Measurements from ENCODE around the gene LY9.

LY9 gene

GRCh38 chr1:160807247-160807646 is 11.3 kb downstream of the LY9 start:
- no peak overlapping the region for H3K4me3 ChIP-seq (ENCODE audit: low read depth, low read length)
- TF ChIP-seq, protein P1, sequence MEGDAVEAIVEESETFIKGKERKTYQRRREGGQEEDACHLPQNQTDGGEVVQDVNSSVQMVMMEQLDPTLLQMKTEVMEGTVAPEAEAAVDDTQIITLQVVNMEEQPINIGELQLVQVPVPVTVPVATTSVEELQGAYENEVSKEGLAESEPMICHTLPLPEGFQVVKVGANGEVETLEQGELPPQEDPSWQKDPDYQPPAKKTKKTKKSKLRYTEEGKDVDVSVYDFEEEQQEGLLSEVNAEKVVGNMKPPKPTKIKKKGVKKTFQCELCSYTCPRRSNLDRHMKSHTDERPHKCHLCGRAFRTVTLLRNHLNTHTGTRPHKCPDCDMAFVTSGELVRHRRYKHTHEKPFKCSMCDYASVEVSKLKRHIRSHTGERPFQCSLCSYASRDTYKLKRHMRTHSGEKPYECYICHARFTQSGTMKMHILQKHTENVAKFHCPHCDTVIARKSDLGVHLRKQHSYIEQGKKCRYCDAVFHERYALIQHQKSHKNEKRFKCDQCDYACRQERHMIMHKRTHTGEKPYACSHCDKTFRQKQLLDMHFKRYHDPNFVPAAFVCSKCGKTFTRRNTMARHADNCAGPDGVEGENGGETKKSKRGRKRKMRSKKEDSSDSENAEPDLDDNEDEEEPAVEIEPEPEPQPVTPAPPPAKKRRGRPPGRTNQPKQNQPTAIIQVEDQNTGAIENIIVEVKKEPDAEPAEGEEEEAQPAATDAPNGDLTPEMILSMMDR (IDR thresholded peaks at IDR 0.05; ENCODE audit: low read depth, low read length), result no peak
- in situ Hi-C loops (cut with HindIII; ENCODE audit: low sequenced_read_pairs), result no loop called here
- no peak for DNase-seq (ENCODE audit: low read depth, low spot score)

DNA sequence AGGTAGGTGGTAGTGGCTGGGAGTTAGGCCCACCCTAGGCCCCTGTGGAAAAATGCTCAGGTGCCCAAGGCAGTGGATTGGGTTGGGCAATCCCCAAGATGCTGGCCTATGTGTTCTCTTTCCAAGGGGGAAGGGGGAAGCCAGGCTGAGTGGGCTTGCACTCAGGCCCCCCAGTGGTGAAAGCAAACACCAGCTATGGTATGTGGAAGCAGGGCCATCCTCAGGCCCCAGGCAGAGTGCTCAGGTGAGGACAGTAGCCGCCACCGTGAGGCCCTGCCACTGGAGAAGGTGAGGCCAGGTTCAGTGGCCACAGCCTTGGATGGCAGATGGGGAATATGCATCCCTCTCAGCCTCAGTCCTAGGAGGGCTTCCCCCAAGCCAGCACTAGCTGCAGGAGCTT is 11.8 kb downstream of the LY9 start:
- DNase-seq (ENCODE audit: low read depth, low spot score), result no peak
- no peak overlapping the region for H3K4me3 ChIP-seq (ENCODE audit: low read depth, low read length)
- TF ChIP-seq, protein P1 (IDR thresholded peaks at IDR 0.05; ENCODE audit: low read depth, low read length), result no peak
- in situ Hi-C loops (cut with HindIII; ENCODE audit: low sequenced_read_pairs), result no loop called here

DNA sequence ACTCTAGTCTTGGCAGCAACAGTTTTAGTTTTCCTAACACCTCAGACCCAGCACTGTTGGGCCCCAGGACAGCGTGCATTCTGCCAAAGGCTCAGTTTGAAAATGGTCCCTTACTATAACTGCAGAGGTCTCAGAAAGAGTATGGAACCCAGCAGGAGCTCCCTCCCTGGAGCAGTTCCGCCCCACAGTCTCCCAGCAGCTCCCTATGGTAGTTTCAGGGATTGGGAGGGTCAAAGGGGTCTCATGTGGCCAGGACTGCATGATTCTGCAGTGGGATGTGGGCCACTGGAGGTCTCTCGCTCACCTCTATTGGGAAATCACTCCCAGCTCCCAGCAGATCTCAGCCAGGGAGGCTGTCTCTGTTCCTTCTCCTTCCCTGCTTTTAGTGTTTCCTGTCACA is 12.3 kb downstream of the LY9 start:
- in situ Hi-C loops (cut with HindIII; ENCODE audit: low sequenced_read_pairs), result no loop called here
- TF ChIP-seq, protein P1 (IDR thresholded peaks at IDR 0.05; ENCODE audit: low read depth, low read length), result no peak
- no peak for DNase-seq (ENCODE audit: low read depth, low spot score)
- no peak overlapping the region for H3K4me3 ChIP-seq (ENCODE audit: low read depth, low read length)

- in situ Hi-C loops (cut with HindIII; ENCODE audit: low sequenced_read_pairs), result no loop called here
- TF ChIP-seq, protein P1 (IDR thresholded peaks at IDR 0.05; ENCODE audit: low read depth, low read length), result no peak
- no peak overlapping the region for H3K4me3 ChIP-seq (ENCODE audit: low read depth, low read length)
- DNase-seq (ENCODE audit: low read depth, low spot score), result no peak
Measured at GRCh38 chr1:160810486-160810885, 14.5 kb downstream of the LY9 start.

GRCh38 chr1:160811147-160811546 is 15.2 kb downstream of the LY9 start:
- H3K4me3 ChIP-seq (ENCODE audit: low read depth, low read length), result no peak overlapping the region
- TF ChIP-seq, protein P1 (IDR thresholded peaks at IDR 0.05; ENCODE audit: low read depth, low read length), result no peak
- in situ Hi-C loops (cut with HindIII; ENCODE audit: low sequenced_read_pairs), result no loop called here
- DNase-seq (ENCODE audit: low read depth, low spot score), result no peak

- no peak overlapping the region for H3K4me3 ChIP-seq (ENCODE audit: low read depth, low read length)
- no peak for DNase-seq (ENCODE audit: low read depth, low spot score)
- in situ Hi-C loops (cut with HindIII; ENCODE audit: low sequenced_read_pairs), result no loop called here
- TF ChIP-seq, protein P1 (IDR thresholded peaks at IDR 0.05; ENCODE audit: low read depth, low read length), result no peak
Measured at GRCh38 chr1:160813215-160813614, 17.2 kb downstream of the LY9 start.

DNA sequence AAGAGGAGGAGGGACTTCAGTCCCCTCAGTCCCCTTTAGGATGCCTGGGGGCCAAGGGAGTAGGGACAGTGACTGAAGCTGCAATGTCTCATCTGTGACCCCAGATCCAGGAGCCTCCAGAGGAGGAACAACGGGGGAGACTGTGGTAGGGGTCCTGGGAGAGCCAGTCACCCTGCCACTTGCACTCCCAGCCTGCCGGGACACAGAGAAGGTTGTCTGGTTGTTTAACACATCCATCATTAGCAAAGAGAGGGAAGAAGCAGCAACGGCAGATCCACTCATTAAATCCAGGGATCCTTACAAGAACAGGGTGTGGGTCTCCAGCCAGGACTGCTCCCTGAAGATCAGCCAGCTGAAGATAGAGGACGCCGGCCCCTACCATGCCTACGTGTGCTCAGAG is 18.3 kb downstream of the LY9 start:
- TF ChIP-seq, protein P1 (IDR thresholded peaks at IDR 0.05; ENCODE audit: low read depth, low read length), result no peak
- in situ Hi-C loops (cut with HindIII; ENCODE audit: low sequenced_read_pairs), result no loop called here

More for the DNA sequence above, 18.3 kb downstream of the LY9 start:
- no peak overlapping the region for H3K4me3 ChIP-seq (ENCODE audit: low read depth, low read length)
- DNase-seq (ENCODE audit: low read depth, low spot score), result no peak
